T-cell (primary cell): ENCODE data around the gene KCTD14. TPM values are rescaled to one million over a fixed set of nuclear protein-coding genes. Genes with fewer than 3 reads are reported as not detected.
"Not testable (repeated sequence)": the region's sequence is repeated elsewhere in the genome, so short reads cannot be mapped to it uniquely, and the experiment has no call there.

Experiments used
- ATAC-seq, 4 experiments: fragments of 200-7000 bp in 3 of 4; fragments of 150-1000 bp in 1 of 4; cut with Tn5 transposase; replicated peaks in 1 of 4; 1 replicate in 3 of 4; 2 replicates in 1 of 4; pipeline ENCODE4 v1.10.0; 2021; ENCODE audit warnings: moderate library complexity in 3 of 4, mild to moderate bottlenecking in 2 of 4, moderate number of reproducible peaks in 1 of 4
- CTCF ChIA-PET, 2 donors: fragments of 300-600 bp; sonication (Branson Sonifier 250); formaldehyde crosslinking; loops; one replicate each; lab custom pipeline; 2022; ENCODE audit warnings: antibody characterized with exemption in 2 of 2; lab: Charles Lee
- POLR2A ChIA-PET, 2 donors: fragments of 300-600 bp; sonication (Branson Sonifier 250); formaldehyde crosslinking; loops; one replicate each; lab custom pipeline; 2022; ENCODE audit warnings: antibody characterized with exemption in 2 of 2; lab: Charles Lee
- DNase-seq, 35 experiments: peaks; one replicate each; pipeline versions ENCODE4 v3.0.0 to v3.0.0-alpha.2; 2013 to 2023
- H3K27ac ChIP-seq: one replicate; pipeline ENCODE4 v1.5.1; 2013; ENCODE audit warnings: low read length
- H3K27me3 ChIP-seq, 2 experiments: replicated peaks in 1 of 2; 1 replicate in 1 of 2; 2 replicates in 1 of 2; pipeline versions ENCODE4 v1.6.1 to v1.7.0; 2013; ENCODE audit warnings: low read length in 1 of 2, mixed read lengths in 1 of 2; ENCODE audit not compliant: control insufficient read depth in 2 of 2, insufficient read depth in 2 of 2; ENCODE audit errors: extremely low read depth in 1 of 2
- H3K36me3 ChIP-seq, 2 donors: 1 replicate in 1 of 2; 2 replicates in 1 of 2; pipeline versions ENCODE4 v1.6.1 to v1.7.0; 2013; ENCODE audit warnings: low read length in 1 of 2; ENCODE audit not compliant: control insufficient read depth in 2 of 2, insufficient read depth in 1 of 2; ENCODE audit errors: extremely low read depth in 1 of 2
- H3K4me1 ChIP-seq, 2 experiments: 1 replicate in 1 of 2; 2 replicates in 1 of 2; pipeline versions ENCODE4 v1.6.1 to v1.7.0; 2013; ENCODE audit warnings: low read length in 2 of 2, mixed read lengths in 1 of 2; ENCODE audit not compliant: insufficient read depth in 2 of 2, control insufficient read depth in 1 of 2; ENCODE audit errors: extremely low read depth in 1 of 2
- H3K4me3 ChIP-seq, 2 donors: 1 replicate in 1 of 2; 2 replicates in 1 of 2; pipeline versions ENCODE4 v1.5.1 to v1.7.0; 2013; ENCODE audit warnings: mild to moderate bottlenecking in 2 of 2, low read length in 1 of 2, moderate library complexity in 1 of 2; ENCODE audit not compliant: control insufficient read depth in 1 of 2; ENCODE audit errors: extremely low read depth in 1 of 2
- H3K9me3 ChIP-seq: 2 replicates; pipeline ENCODE4 v1.7.0; 2013
- H3K27ac Mint-ChIP-seq, 2 donors: one replicate each; pipeline ENCODE4 v1.8.0; 2020 to 2021; ENCODE audit warnings: mild to moderate bottlenecking in 2 of 2, mixed read lengths in 2 of 2
- H3K27me3 Mint-ChIP-seq, 2 donors: one replicate each; pipeline ENCODE4 v1.8.0; 2021 to 2022; ENCODE audit warnings: mixed read lengths in 2 of 2
- H3K36me3 Mint-ChIP-seq: one replicate; pipeline ENCODE4 v1.8.0; 2021; ENCODE audit warnings: mixed read lengths
- H3K4me1 Mint-ChIP-seq, 3 donors: one replicate each; pipeline ENCODE4 v1.8.0; 2020 to 2022; ENCODE audit warnings: mixed read lengths in 3 of 3, mild to moderate bottlenecking in 1 of 3
- H3K4me3 Mint-ChIP-seq, 3 donors: one replicate each; pipeline ENCODE4 v1.8.0; 2020 to 2022; ENCODE audit warnings: mild to moderate bottlenecking in 3 of 3, mixed read lengths in 3 of 3, moderate library complexity in 3 of 3
- H3K9me3 Mint-ChIP-seq, 3 donors: one replicate each; pipeline ENCODE4 v1.8.0; 2020 to 2022; ENCODE audit warnings: mixed read lengths in 3 of 3
- WGBS: methylation state at CpG from one replicate; pipeline ENCODE4 v1.1.5; 2013; ENCODE audit warnings: missing lambda C conversion rate; ENCODE audit not compliant: insufficient coverage; 5-methylcytosine and 5-hydroxymethylcytosine counted together
- total RNA-seq, 35 experiments: library from RNA in 6 of 35; stranded (reverse) in 6 of 35; fragments of 120-200 nt in 1 of 35; gene quantifications; one replicate each; pipeline versions ENCODE4 v1.2.1 to v1.2.4 and lab custom pipeline; 2013 to 2026

KCTD14 gene
- total RNA-seq, 5 donors from 2014 or later (not counting 1 experiment from before 2014, with no cell fraction given), result 0.18 to 0.30 (median 0.23) TPM; not detected in 2

GRCh38 chr11:78031629-78032028, 8.6 kb upstream of the KCTD14 start:
- no peaks in the 10 kb centered on the region for H3K4me1 ChIP-seq
- no peak overlapping the region for H3K4me3 ChIP-seq
- H3K27ac ChIP-seq, result no peak overlapping the region
- Mint-ChIP-seq H3K4me3 (no peak overlapping the region), H3K4me1 (no peaks in the 10 kb centered on the region), H3K36me3 (no peaks in the 10 kb centered on the region), H3K9me3 (no peaks in the 10 kb centered on the region), H3K27ac (no peak overlapping the region), H3K27me3 (no peaks in the 10 kb centered on the region)
- no peak for ATAC-seq
- no peaks in the 10 kb centered on the region for H3K36me3 ChIP-seq
- POLR2A ChIA-PET, result no interaction called here
- WGBS, result 97% methylated on average over 3 of the region's 3 CpGs
- CTCF ChIA-PET, result no interaction called here
- no peaks in the 10 kb centered on the region for H3K9me3 ChIP-seq
- DNase-seq, result no peak
- no peaks in the 10 kb centered on the region for H3K27me3 ChIP-seq

- ATAC-seq (no peak), DNase-seq (no peak)
- Histone ChIP-seq H3K4me3 (no peak overlapping the region), H3K27ac (no peak overlapping the region), H3K36me3 (no peaks in the 10 kb centered on the region), H3K9me3 (no peaks in the 10 kb centered on the region), H3K4me1 (no peaks in the 10 kb centered on the region), H3K27me3 (no peaks in the 10 kb centered on the region)
- H3K4me1 Mint-ChIP-seq, result no peaks in the 10 kb centered on the region
- ChIA-PET POLR2A (interaction anchor here in 1 of 2 donors (0.7 kb wide), 1 partner anchor 18 kb away, joined by 6 read pairs; no protein-coding TSS in a partner anchor), CTCF (interaction anchor here (0.5 to 0.7 kb wide), 3 partner anchors 23 to 644 kb away, joined by 3 to 11 read pairs (median 5); no protein-coding TSS in a partner anchor)
- no peaks in the 10 kb centered on the region for H3K27me3 Mint-ChIP-seq
- no peak overlapping the region for H3K4me3 Mint-ChIP-seq
- no peak overlapping the region for H3K27ac Mint-ChIP-seq
- 34% methylated on average over 2 of the region's 7 CpGs for WGBS
- no peaks in the 10 kb centered on the region for H3K9me3 Mint-ChIP-seq
- H3K36me3 Mint-ChIP-seq, result no peaks in the 10 kb centered on the region
These were observed 7.6 kb upstream of the KCTD14 start for GRCh38 chr11:78030429-78031325.

- H3K27ac Mint-ChIP-seq, H3K4me3 Mint-ChIP-seq, H3K4me1 Mint-ChIP-seq, H3K36me3 ChIP-seq, H3K27me3 ChIP-seq, H3K4me3 ChIP-seq, H3K27me3 Mint-ChIP-seq, H3K36me3 Mint-ChIP-seq, DNase-seq, ATAC-seq, H3K9me3 Mint-ChIP-seq, H3K27ac ChIP-seq, POLR2A ChIA-PET, H3K4me1 ChIP-seq, H3K9me3 ChIP-seq: not testable (repeated sequence)
- CTCF ChIA-PET, result interaction anchor here in 1 of 2 donors (0.7 kb wide), 1 partner anchor 29 kb away, joined by 6 read pairs; no protein-coding TSS in a partner anchor
- 100% methylated on average over 2 of the region's 9 CpGs for WGBS
These were observed 5.3 kb upstream of the KCTD14 start for GRCh38 chr11:78028423-78028822.

- peaks cover 0 to 8% of the 10 kb centered on the region in 2 experiments for H3K27me3 ChIP-seq
- H3K4me1 ChIP-seq, result no peaks in the 10 kb centered on the region
- ChIA-PET POLR2A (no interaction called here), CTCF (no interaction called here)
- Mint-ChIP-seq H3K9me3 (no peaks in the 10 kb centered on the region), H3K27me3 (peaks cover 8% of the 10 kb centered on the region in 2 donors), H3K27ac (no peak overlapping the region), H3K4me3 (no peak overlapping the region), H3K36me3 (no peaks in the 10 kb centered on the region), H3K4me1 (peaks cover 0 to 1% (median under 1%) of the 10 kb centered on the region in 3 donors)
- WGBS, result 100% methylated on average over 1 of the region's 2 CpGs
- H3K9me3 ChIP-seq, result no peaks in the 10 kb centered on the region
- ATAC-seq, result no peak
- no peak overlapping the region for H3K27ac ChIP-seq
- no peaks in the 10 kb centered on the region for H3K36me3 ChIP-seq
- no peak for DNase-seq
- no peak overlapping the region for H3K4me3 ChIP-seq
These were observed 4.7 kb upstream of the KCTD14 start for GRCh38 chr11:78027759-78028158.

- no peaks in the 10 kb centered on the region for H3K36me3 Mint-ChIP-seq
- ChIA-PET POLR2A (no interaction called here), CTCF (no interaction called here)
- Histone ChIP-seq H3K4me3 (no peak overlapping the region), H3K27ac (no peak overlapping the region), H3K9me3 (no peaks in the 10 kb centered on the region), H3K36me3 (no peaks in the 10 kb centered on the region), H3K4me1 (no peaks in the 10 kb centered on the region), H3K27me3 (peaks cover 2 to 18% of the 10 kb centered on the region in 2 experiments)
- DNase-seq (no peak), ATAC-seq (no peak)
- peaks cover 0 to 7% (median 2%) of the 10 kb centered on the region in 3 donors for H3K4me1 Mint-ChIP-seq
- no peak overlapping the region for H3K4me3 Mint-ChIP-seq
- H3K9me3 Mint-ChIP-seq, result no peaks in the 10 kb centered on the region
- peaks cover 20 to 21% of the 10 kb centered on the region in 2 donors for H3K27me3 Mint-ChIP-seq
- H3K27ac Mint-ChIP-seq, result no peak overlapping the region
These were observed 2.3 kb upstream of the KCTD14 start for GRCh38 chr11:78025378-78025777.

- H3K4me1 Mint-ChIP-seq, result peaks cover 0 to 7% (median 2%) of the 10 kb centered on the region in 3 donors
- no peak for DNase-seq
These were observed 350 bp upstream of the KCTD14 start for GRCh38 chr11:78023426-78023825.

More at GRCh38 chr11:78023426-78023825, 350 bp upstream of the KCTD14 start:
- H3K4me3 Mint-ChIP-seq, result no peak overlapping the region
- ATAC-seq, result no peak
- no peak overlapping the region for H3K27ac Mint-ChIP-seq
- Histone ChIP-seq H3K36me3 (no peaks in the 10 kb centered on the region), H3K9me3 (no peaks in the 10 kb centered on the region), H3K27ac (no peak overlapping the region), H3K27me3 (peaks cover 2 to 18% of the 10 kb centered on the region in 2 experiments), H3K4me1 (no peaks in the 10 kb centered on the region), H3K4me3 (no peak overlapping the region)
- ChIA-PET POLR2A (no interaction called here), CTCF (no interaction called here)
- H3K9me3 Mint-ChIP-seq, result no peaks in the 10 kb centered on the region
- no peaks in the 10 kb centered on the region for H3K36me3 Mint-ChIP-seq
- WGBS, result 85% methylated on average over 2 of the region's 7 CpGs
- H3K27me3 Mint-ChIP-seq, result peaks cover 20 to 21% of the 10 kb centered on the region in 2 donors
